Ovary (tissue), 3 donors: Measurements from ENCODE around the gene PPIG.

Experiments
- EP300 ChIP-seq: sonication (generic); formaldehyde crosslinking; IDR thresholded peaks from one replicate; pipeline ENCODE4 v1.6.1; 2017; ENCODE audit warnings: antibody characterized with exemption
- POLR2A ChIP-seq: fragments of 450-650 bp; IDR thresholded peaks from one replicate; pipeline ENCODE4 v1.6.1; 2017; ENCODE audit warnings: antibody characterized with exemption, mild to moderate bottlenecking, moderate library complexity
- TF ChIP-seq, protein P1 (sequence below), 3 donors: fragments of 450-650 bp in 2 of 3; fragments of 200-600 bp in 1 of 3; IDR thresholded peaks; one replicate each; pipeline versions ENCODE4 v1.5.1 to v1.8.0; 2016 to 2022; ENCODE audit warnings: antibody characterized with exemption in 3 of 3, mild to moderate bottlenecking in 1 of 3
- donor health status: DM: no; HTN: no; CAD: no.

DNA sequence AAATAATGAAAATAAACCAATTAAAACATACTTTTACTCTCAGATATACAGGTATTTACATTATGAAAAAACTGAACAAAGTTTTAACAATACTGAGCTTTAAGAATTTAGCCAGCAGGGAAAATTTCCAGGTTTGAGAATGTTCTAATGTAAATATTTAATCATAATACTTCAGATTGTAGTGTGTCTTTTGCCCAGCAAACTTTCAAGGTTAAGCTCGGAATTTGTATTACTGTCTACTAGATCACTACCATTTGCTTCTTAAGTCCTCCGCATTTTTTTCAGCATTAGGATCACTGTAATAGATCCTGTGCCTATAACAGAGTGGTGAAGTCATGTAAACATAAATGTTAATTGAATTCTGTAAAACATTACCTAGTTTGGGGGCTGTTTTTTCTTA lies 57.3 kb downstream of the PPIG start:
- no peak for TF ChIP-seq EP300
- TF ChIP-seq, protein P1, sequence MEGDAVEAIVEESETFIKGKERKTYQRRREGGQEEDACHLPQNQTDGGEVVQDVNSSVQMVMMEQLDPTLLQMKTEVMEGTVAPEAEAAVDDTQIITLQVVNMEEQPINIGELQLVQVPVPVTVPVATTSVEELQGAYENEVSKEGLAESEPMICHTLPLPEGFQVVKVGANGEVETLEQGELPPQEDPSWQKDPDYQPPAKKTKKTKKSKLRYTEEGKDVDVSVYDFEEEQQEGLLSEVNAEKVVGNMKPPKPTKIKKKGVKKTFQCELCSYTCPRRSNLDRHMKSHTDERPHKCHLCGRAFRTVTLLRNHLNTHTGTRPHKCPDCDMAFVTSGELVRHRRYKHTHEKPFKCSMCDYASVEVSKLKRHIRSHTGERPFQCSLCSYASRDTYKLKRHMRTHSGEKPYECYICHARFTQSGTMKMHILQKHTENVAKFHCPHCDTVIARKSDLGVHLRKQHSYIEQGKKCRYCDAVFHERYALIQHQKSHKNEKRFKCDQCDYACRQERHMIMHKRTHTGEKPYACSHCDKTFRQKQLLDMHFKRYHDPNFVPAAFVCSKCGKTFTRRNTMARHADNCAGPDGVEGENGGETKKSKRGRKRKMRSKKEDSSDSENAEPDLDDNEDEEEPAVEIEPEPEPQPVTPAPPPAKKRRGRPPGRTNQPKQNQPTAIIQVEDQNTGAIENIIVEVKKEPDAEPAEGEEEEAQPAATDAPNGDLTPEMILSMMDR (IDR thresholded peaks at IDR 0.05): no peak
- TF ChIP-seq POLR2A: no peak
